Sigmoid colon (tissue), 3 donors: ENCODE data around the gene TDRD3.

Experiments
- CTCF ChIP-seq, 4 experiments: fragments of 450-650 bp in 3 of 4; fragments of 200-600 bp in 1 of 4; IDR thresholded peaks; one replicate each; pipeline ENCODE4 v1.5.1; 2016 to 2019; ENCODE audit warnings: antibody characterized with exemption in 4 of 4, mild to moderate bottlenecking in 3 of 4, moderate library complexity in 2 of 4
- POLR2A ChIP-seq, 2 donors: fragments of 450-650 bp; IDR thresholded peaks; one replicate each; pipeline ENCODE4 v1.6.1; 2016; ENCODE audit warnings: antibody characterized with exemption in 2 of 2, mild to moderate bottlenecking in 2 of 2, moderate library complexity in 2 of 2

GRCh38 chr13:60519496-60519895, 122.5 kb downstream of the TDRD3 start:
- TF ChIP-seq CTCF (IDR thresholded peaks at IDR 0.05) (no peak), POLR2A (IDR thresholded peaks at IDR 0.05) (no peak)
